ENCODE results near the gene DCAF10. TPM values are rescaled to one million over a fixed set of nuclear protein-coding genes. Genes with fewer than 3 reads are reported as not detected.
A peak's percentile ranks its signal among the peaks of the same experiment; 100 is the strongest.

The DCAF10 gene
- total and polyA plus RNA-seq, 2 experiments from 2014 or later, result 15.8 to 20.9 TPM

DNA sequence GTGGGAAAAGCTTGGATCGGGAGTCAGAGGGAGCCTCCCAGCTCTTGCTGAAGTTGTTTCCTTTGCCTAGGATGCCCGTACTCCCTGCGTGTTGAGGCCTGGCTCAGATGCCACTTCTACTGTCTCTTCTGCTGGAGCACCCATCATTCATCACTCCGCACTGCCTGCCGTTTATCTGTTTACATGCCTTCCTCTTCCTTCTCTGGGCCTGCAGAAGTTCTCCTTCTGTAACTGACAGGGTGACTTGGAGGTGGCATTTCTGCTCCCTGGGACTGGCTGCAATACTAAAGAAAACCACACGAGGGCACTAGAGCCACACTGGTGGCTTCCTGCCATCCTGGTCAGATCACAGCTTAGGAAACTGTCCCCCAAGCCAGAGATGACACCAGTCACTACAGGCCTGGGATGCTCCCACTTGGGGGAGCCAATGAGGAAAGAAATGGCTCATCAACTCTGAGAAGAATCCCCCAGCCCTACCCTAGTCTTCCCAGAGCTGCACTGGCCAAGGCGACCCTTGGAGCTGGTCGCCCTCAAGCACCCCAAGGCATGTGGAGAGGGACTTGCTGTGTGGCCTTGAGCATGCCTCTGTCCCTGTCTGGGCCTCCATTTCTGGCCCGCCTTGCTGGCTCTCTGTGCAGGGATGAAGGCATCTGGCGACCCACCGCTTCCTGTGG lies 113.0 kb downstream of the DCAF10 start:
- no peaks in the 10 kb centered on the region for H3K9me2 ChIP-seq (ENCODE audit: insufficient read depth)
- TF ChIP-seq EZH2 (IDR thresholded peaks at IDR 0.05; ENCODE audit: insufficient read depth, poor library complexity, severe bottlenecking) (no peak), EZH2phosphoT487 (IDR thresholded peaks at IDR 0.05; ENCODE audit: insufficient read depth, low read depth) (no peak)
- no peaks in the 10 kb centered on the region for H4K20me1 ChIP-seq (ENCODE audit: insufficient read depth)
- H3K27me3 ChIP-seq (replicated peaks; ENCODE audit: insufficient read depth), result no peaks in the 10 kb centered on the region
- no peak overlapping the region for H3K4me3 ChIP-seq
- no peaks in the 10 kb centered on the region for H3K36me3 ChIP-seq (ENCODE audit: low read depth)
- H3K79me2 ChIP-seq (ENCODE audit: insufficient read depth), result no peaks in the 10 kb centered on the region
- H3K27ac ChIP-seq, result no peak overlapping the region
- DNase-seq, result peak; percentile 77
- no peaks in the 10 kb centered on the region for H3K9me3 ChIP-seq (ENCODE audit: low read depth)
- 47% methylated on average over 11 of the region's 11 CpGs for WGBS, 2 experiments (ENCODE audit: low coverage in 1 of 2, low lambda C conversion rate in 2 of 2, missing lambda C conversion rate in 2 of 2)
- no peak overlapping the region for H2AFZ ChIP-seq
- H3F3A ChIP-seq (ENCODE audit: insufficient read depth), result 0 out of 2 replicates have a peak, but pooled peaks cover 3% of the 10 kb centered on the region
- H3K9ac ChIP-seq, result no peak overlapping the region
- in situ Hi-C loops (cut with MboI), result loop anchor here (5.0 kb wide), 1 partner anchor 449 kb away; no protein-coding TSS in a partner anchor
- H3K4me2 ChIP-seq (ENCODE audit: unreplicated experiment), result no peak overlapping the region
- H3K4me1 ChIP-seq (ENCODE audit: insufficient read depth), result peaks cover 4% of the 10 kb centered on the region

- Histone ChIP-seq H4K20me1 (ENCODE audit: insufficient read depth) (no peaks in the 10 kb centered on the region), H3K9ac (no peak overlapping the region), H3K4me1 (ENCODE audit: insufficient read depth) (no peaks in the 10 kb centered on the region), H3K79me2 (ENCODE audit: insufficient read depth) (no peaks in the 10 kb centered on the region), H3K36me3 (ENCODE audit: low read depth) (no peaks in the 10 kb centered on the region), H3K27ac (no peak overlapping the region), H3F3A (ENCODE audit: insufficient read depth) (0 out of 2 replicates have a peak, but pooled peaks cover 3% of the 10 kb centered on the region), H3K9me2 (ENCODE audit: insufficient read depth) (no peaks in the 10 kb centered on the region), H3K4me3 (no peak overlapping the region), H2AFZ (no peak overlapping the region), H3K4me2 (ENCODE audit: unreplicated experiment) (no peak overlapping the region), H3K27me3 (replicated peaks; ENCODE audit: insufficient read depth) (no peaks in the 10 kb centered on the region), H3K9me3 (ENCODE audit: low read depth) (no peaks in the 10 kb centered on the region)
- TF ChIP-seq EZH2 (IDR thresholded peaks at IDR 0.05; ENCODE audit: insufficient read depth, poor library complexity, severe bottlenecking) (no peak), EZH2phosphoT487 (IDR thresholded peaks at IDR 0.05; ENCODE audit: insufficient read depth, low read depth) (no peak)
- in situ Hi-C loops (cut with MboI), result loop anchor here (5.0 kb wide), 1 partner anchor 448 kb away; no protein-coding TSS in a partner anchor
- DNase-seq, result no peak
- WGBS, 2 experiments (ENCODE audit: low coverage in 1 of 2, low lambda C conversion rate in 2 of 2, missing lambda C conversion rate in 2 of 2), result 82 to 84% methylated on average over 8 of the region's 8 CpGs
Observed at GRCh38 chr9:37914154-37914551, 113.6 kb downstream of the DCAF10 start.

- H3K36me3 ChIP-seq (ENCODE audit: low read depth), result no peaks in the 10 kb centered on the region
- no peak overlapping the region for H3K9ac ChIP-seq
- in situ Hi-C loops (cut with MboI), result loop anchor here (5.0 kb wide), 1 partner anchor 447 kb away; no protein-coding TSS in a partner anchor
- no peaks in the 10 kb centered on the region for H3K79me2 ChIP-seq (ENCODE audit: insufficient read depth)
- H4K20me1 ChIP-seq (ENCODE audit: insufficient read depth), result no peaks in the 10 kb centered on the region
- no peak overlapping the region for H3K4me2 ChIP-seq (ENCODE audit: unreplicated experiment)
- H2AFZ ChIP-seq, result no peak overlapping the region
- H3K4me3 ChIP-seq, result no peak overlapping the region
- H3K9me2 ChIP-seq (ENCODE audit: insufficient read depth), result no peaks in the 10 kb centered on the region
- 67 to 70% methylated on average over 6 to 10 of the region's 11 CpGs for WGBS, 2 experiments (ENCODE audit: low coverage in 1 of 2, low lambda C conversion rate in 2 of 2, missing lambda C conversion rate in 2 of 2)
- H3K27ac ChIP-seq, result no peak overlapping the region
- H3K27me3 ChIP-seq (replicated peaks; ENCODE audit: insufficient read depth), result no peaks in the 10 kb centered on the region
- H3K9me3 ChIP-seq (ENCODE audit: low read depth), result no peaks in the 10 kb centered on the region
- TF ChIP-seq EZH2phosphoT487 (IDR thresholded peaks at IDR 0.05; ENCODE audit: insufficient read depth, low read depth) (no peak), EZH2 (IDR thresholded peaks at IDR 0.05; ENCODE audit: insufficient read depth, poor library complexity, severe bottlenecking) (no peak)
- H3K4me1 ChIP-seq (ENCODE audit: insufficient read depth), result no peaks in the 10 kb centered on the region
- DNase-seq, result no peak
- 0 out of 2 replicates have a peak, but pooled peaks cover 3% of the 10 kb centered on the region for H3F3A ChIP-seq (ENCODE audit: insufficient read depth)
Observed at GRCh38 chr9:37914701-37915358, 114.2 kb downstream of the DCAF10 start.

DNA sequence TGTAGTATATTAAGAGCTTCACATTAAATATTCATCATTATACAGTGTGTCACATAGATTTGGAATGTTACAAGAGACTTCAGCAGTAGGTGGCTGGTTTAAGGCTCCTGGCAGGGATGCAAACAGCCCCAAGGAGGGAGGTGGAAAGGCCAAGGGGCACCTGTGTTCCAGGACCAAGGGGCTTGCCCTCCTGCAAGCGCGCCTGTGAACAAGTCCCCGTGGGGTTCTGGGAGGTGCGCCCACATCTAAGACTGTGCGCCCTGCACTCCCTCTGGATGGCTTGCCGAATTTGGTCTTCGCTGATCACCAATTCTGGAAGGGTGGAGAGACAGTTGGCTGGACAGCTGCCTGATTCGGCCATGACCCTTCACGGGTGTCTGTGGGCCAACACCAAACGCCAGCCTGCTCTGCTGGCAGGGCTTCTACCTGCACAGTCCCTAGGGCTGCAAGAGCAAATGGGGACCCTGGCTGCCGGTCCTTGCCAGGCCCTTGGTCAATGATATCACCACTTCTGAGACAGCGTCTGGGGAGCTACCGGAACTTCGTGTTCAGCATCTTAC lies 115.4 kb downstream of the DCAF10 start:
- Histone ChIP-seq H3K4me3 (no peak overlapping the region), H3K4me2 (ENCODE audit: unreplicated experiment) (no peak overlapping the region), H3K9me2 (ENCODE audit: insufficient read depth) (no peaks in the 10 kb centered on the region), H3K9ac (no peak overlapping the region), H3K36me3 (ENCODE audit: low read depth) (no peaks in the 10 kb centered on the region), H4K20me1 (ENCODE audit: insufficient read depth) (no peaks in the 10 kb centered on the region), H2AFZ (no peak overlapping the region), H3K27ac (no peak overlapping the region), H3K4me1 (ENCODE audit: insufficient read depth) (no peaks in the 10 kb centered on the region), H3F3A (ENCODE audit: insufficient read depth) (0 out of 2 replicates have a peak, but pooled peaks cover 3% of the 10 kb centered on the region), H3K9me3 (ENCODE audit: low read depth) (no peaks in the 10 kb centered on the region), H3K79me2 (ENCODE audit: insufficient read depth) (no peaks in the 10 kb centered on the region), H3K27me3 (replicated peaks; ENCODE audit: insufficient read depth) (no peaks in the 10 kb centered on the region)
- 82 to 84% methylated on average over 14 of the region's 14 CpGs for WGBS, 2 experiments (ENCODE audit: low coverage in 1 of 2, low lambda C conversion rate in 2 of 2, missing lambda C conversion rate in 2 of 2)
- in situ Hi-C loops (cut with MboI), result no loop called here
- TF ChIP-seq EZH2phosphoT487 (IDR thresholded peaks at IDR 0.05; ENCODE audit: insufficient read depth, low read depth), result no peak
- TF ChIP-seq EZH2 (IDR thresholded peaks at IDR 0.05; ENCODE audit: insufficient read depth, poor library complexity, severe bottlenecking), result no peak
- DNase-seq, result no peak
